GM12878 (cell line): ENCODE data around the gene ATCAY. TPM values are rescaled to one million over a fixed set of nuclear protein-coding genes. Genes with fewer than 3 reads are reported as not detected.

Experiments used
- BACH1 ChIP-seq: fragments of 450-650 bp; IDR thresholded peaks from 2 replicates; pipeline ENCODE4 v1.6.1; 2017; ENCODE audit warnings: mild to moderate bottlenecking, borderline replicate concordance
- BHLHE40 ChIP-seq, 2 experiments: fragments of 450-650 bp in 1 of 2; IDR thresholded peaks; 2 replicates each; pipeline ENCODE4 v1.6.1; 2011 to 2017; ENCODE audit warnings: low read depth in 2 of 2, borderline replicate concordance in 1 of 2, improper control_type of control experiment in 1 of 2, low read length in 1 of 2, mild to moderate bottlenecking in 1 of 2
- CEBPB ChIP-seq, 2 experiments: fragments of 150-350 bp in 1 of 2; IDR thresholded peaks; 2 replicates each; pipeline ENCODE4 v1.6.1; 2012 to 2014; ENCODE audit warnings: low read depth in 2 of 2, low read length in 2 of 2, borderline replicate concordance in 1 of 2, inconsistent platforms in 1 of 2
- DPF2 ChIP-seq: fragments of 450-650 bp; IDR thresholded peaks from 2 replicates; pipeline ENCODE4 v1.6.1; 2017; ENCODE audit warnings: mild to moderate bottlenecking
- FOXK2 ChIP-seq: fragments of 450-650 bp; IDR thresholded peaks from 2 replicates; pipeline ENCODE4 v1.6.1; 2017; ENCODE audit warnings: mild to moderate bottlenecking, moderate library complexity
- GABPA ChIP-seq: IDR thresholded peaks from 2 replicates; pipeline ENCODE4 v1.6.1; 2014; ENCODE audit warnings: antibody characterized with exemption, low read depth, mild to moderate bottlenecking, inconsistent platforms
- HDGF ChIP-seq: fragments of 450-650 bp; IDR thresholded peaks from 2 replicates; pipeline ENCODE4 v1.6.1; 2016; ENCODE audit warnings: antibody characterized with exemption
- IKZF1 ChIP-seq: fragments of 450-650 bp; conservative IDR thresholded peaks from 2 replicates; pipeline ENCODE4 v1.6.1; 2017; ENCODE audit warnings: antibody characterized with exemption, mild to moderate bottlenecking
- IRF4 ChIP-seq: IDR thresholded peaks from 2 replicates; pipeline ENCODE4 v1.6.1; 2011; ENCODE audit warnings: low read depth, low read length
- IRF5 ChIP-seq: fragments of 450-650 bp; IDR thresholded peaks from 2 replicates; pipeline ENCODE4 v1.6.1; 2017; ENCODE audit warnings: borderline replicate concordance
- NFYA ChIP-seq: IDR thresholded peaks from 2 replicates; pipeline ENCODE4 v1.6.1; 2011; ENCODE audit warnings: low read depth, mild to moderate bottlenecking, low read length, improper control_type of control experiment, borderline replicate concordance
- NR2F1 ChIP-seq: fragments of 450-650 bp; conservative IDR thresholded peaks from 2 replicates; pipeline ENCODE4 v1.6.1; 2017; ENCODE audit warnings: mild to moderate bottlenecking
- PAX5 ChIP-seq: IDR thresholded peaks from 2 replicates; pipeline ENCODE4 v1.6.1; 2011; ENCODE audit warnings: low read depth, low read length, borderline replicate concordance
- PKNOX1 ChIP-seq: fragments of 450-650 bp; IDR thresholded peaks from 2 replicates; pipeline ENCODE4 v1.6.1; 2016; ENCODE audit warnings: mild to moderate bottlenecking
- POLR2AphosphoS5 ChIP-seq: IDR thresholded peaks from 2 replicates; pipeline ENCODE4 v1.6.1; 2011; ENCODE audit warnings: mild to moderate bottlenecking, low read length, inconsistent platforms
- RB1 ChIP-seq: fragments of 450-650 bp; formaldehyde crosslinking; IDR thresholded peaks from 2 replicates; pipeline ENCODE4 v1.6.1; 2017; ENCODE audit warnings: mild to moderate bottlenecking, borderline replicate concordance
- SIN3A ChIP-seq: IDR thresholded peaks from 2 replicates; pipeline ENCODE4 v1.6.1; 2012; ENCODE audit warnings: low read depth, low read length, improper control_type of control experiment
- SUZ12 ChIP-seq: fragments of 200-600 bp; sonication (generic); IDR thresholded peaks from one replicate; pipeline ENCODE4 v1.6.1; 2018; ENCODE audit warnings: antibody characterized with exemption, mild to moderate bottlenecking; ENCODE audit not compliant: unreplicated experiment
- TCF12 ChIP-seq: IDR thresholded peaks from 2 replicates; pipeline ENCODE4 v1.6.1; 2011; ENCODE audit warnings: low read depth, mild to moderate bottlenecking, low read length
- TCF7 ChIP-seq: IDR thresholded peaks from 2 replicates; pipeline ENCODE4 v1.6.1; 2014; ENCODE audit warnings: antibody characterized with exemption, borderline replicate concordance
- YBX1 ChIP-seq: fragments of 450-650 bp; IDR thresholded peaks from 2 replicates; pipeline ENCODE4 v1.6.1; 2016; ENCODE audit warnings: antibody characterized with exemption
- ZNF384 ChIP-seq: IDR thresholded peaks from 2 replicates; pipeline ENCODE4 v1.6.1; 2012; ENCODE audit warnings: low read depth, mild to moderate bottlenecking, low read length, improper control_type of control experiment, borderline replicate concordance
- polyA plus RNA-seq, 11 experiments: library from polyadenylated mRNA; depleted of rRNA in 4 of 11; unstranded in 6 of 11; stranded (reverse) in 5 of 11; fragments of >200 nt; fragmentation: Nextera tagmentation in 4 of 11; fragmentation: Illumina TruSeq in 1 of 11; extraction: Ambion mirVana in 4 of 11; extraction: Trizol in 1 of 11; gene quantifications; 1 replicate in 1 of 11; 2 replicates in 10 of 11; pipeline versions ENCODE4 v1.2.1 to v1.2.3, GENCODE V29; 2011 to 2016; ENCODE audit warnings: inconsistent platforms in 2 of 11, missing spikeins in 2 of 11, low read depth in 1 of 11
- total RNA-seq, 4 experiments: library from RNA; depleted of rRNA in 3 of 4; stranded (reverse); fragments of >200 nt in 3 of 4; fragmentation: Illumina TruSeq in 1 of 4; extraction: Trizol in 1 of 4; gene quantifications; 2 replicates each; pipeline versions ENCODE4 v1.2.1 to v1.2.3, GENCODE V29; 2013 to 2021
- TF ChIP-seq, protein P1 (sequence below): IDR thresholded peaks from 2 replicates; pipeline ENCODE4 v1.6.1; 2011; ENCODE audit warnings: mild to moderate bottlenecking, low read depth, low read length, moderate library complexity; ENCODE audit not compliant: insufficient replicate concordance
- TF ChIP-seq, protein P2 (sequence below): fragments of 450-650 bp; formaldehyde crosslinking; IDR thresholded peaks from 2 replicates; pipeline ENCODE4 v1.4.0; 2020; ENCODE audit warnings: mild to moderate bottlenecking, moderate library complexity

The ATCAY gene
- total and polyA plus RNA-seq, 10 of the 15 experiments (the other 5 are each of a cell fraction or from before 2014, with no cell fraction given) = under 0.01 to 0.04 (median 0.02) TPM; not detected in 4

GRCh38 chr19:3970808-3971598 is 90.5 kb downstream of the ATCAY start, which contains the start of gene DAPK3 (continued):
- TF ChIP-seq BACH1 (peak; percentile 69; the same call in 1 of the 2 replicates), POLR2AphosphoS5 (peak; percentile 60; the same call in 1 of the 2 replicates), GABPA (peak; percentile 90), BHLHE40 (IDR thresholded peaks at IDR 0.05; ENCODE audit: borderline replicate concordance in 1 of 2, low read depth in 2 of 2, low read length in 1 of 2) (peak; percentile 91 to 97), IRF5 (no peak), SUZ12 (no peak), RB1 (0 out of 2 replicates have a peak, but pooled peaks have one; percentile 20), NR2F1 (no peak; the same call in 1 of the 2 replicates), IKZF1 (peak; percentile 56), IRF4 (0 out of 2 replicates have a peak, but pooled peaks have one; percentile 27), TCF12 (peak; percentile 47; the same call in 1 of the 2 replicates), DPF2 (peak; percentile 99), NFYA (peak; percentile 22; the same call in 1 of the 2 replicates), FOXK2 (no peak), PKNOX1 (peak; percentile 99), PAX5 (0 out of 2 replicates have a peak, but pooled peaks have one; percentile 55), ZNF384 (no peak), HDGF (0 out of 2 replicates have a peak, but pooled peaks have one; percentile 74), YBX1 (no peak), CEBPB (IDR thresholded peaks at IDR 0.05; ENCODE audit: borderline replicate concordance in 1 of 2, low read depth in 2 of 2, low read length in 2 of 2) (no peak), SIN3A (peak; percentile 88), TCF7 (no peak)
- TF ChIP-seq, protein P1, sequence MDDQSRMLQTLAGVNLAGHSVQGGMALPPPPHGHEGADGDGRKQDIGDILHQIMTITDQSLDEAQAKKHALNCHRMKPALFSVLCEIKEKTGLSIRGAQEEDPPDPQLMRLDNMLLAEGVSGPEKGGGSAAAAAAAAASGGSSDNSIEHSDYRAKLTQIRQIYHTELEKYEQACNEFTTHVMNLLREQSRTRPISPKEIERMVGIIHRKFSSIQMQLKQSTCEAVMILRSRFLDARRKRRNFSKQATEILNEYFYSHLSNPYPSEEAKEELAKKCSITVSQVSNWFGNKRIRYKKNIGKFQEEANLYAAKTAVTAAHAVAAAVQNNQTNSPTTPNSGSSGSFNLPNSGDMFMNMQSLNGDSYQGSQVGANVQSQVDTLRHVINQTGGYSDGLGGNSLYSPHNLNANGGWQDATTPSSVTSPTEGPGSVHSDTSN = peak; percentile 98
- TF ChIP-seq, protein P2, sequence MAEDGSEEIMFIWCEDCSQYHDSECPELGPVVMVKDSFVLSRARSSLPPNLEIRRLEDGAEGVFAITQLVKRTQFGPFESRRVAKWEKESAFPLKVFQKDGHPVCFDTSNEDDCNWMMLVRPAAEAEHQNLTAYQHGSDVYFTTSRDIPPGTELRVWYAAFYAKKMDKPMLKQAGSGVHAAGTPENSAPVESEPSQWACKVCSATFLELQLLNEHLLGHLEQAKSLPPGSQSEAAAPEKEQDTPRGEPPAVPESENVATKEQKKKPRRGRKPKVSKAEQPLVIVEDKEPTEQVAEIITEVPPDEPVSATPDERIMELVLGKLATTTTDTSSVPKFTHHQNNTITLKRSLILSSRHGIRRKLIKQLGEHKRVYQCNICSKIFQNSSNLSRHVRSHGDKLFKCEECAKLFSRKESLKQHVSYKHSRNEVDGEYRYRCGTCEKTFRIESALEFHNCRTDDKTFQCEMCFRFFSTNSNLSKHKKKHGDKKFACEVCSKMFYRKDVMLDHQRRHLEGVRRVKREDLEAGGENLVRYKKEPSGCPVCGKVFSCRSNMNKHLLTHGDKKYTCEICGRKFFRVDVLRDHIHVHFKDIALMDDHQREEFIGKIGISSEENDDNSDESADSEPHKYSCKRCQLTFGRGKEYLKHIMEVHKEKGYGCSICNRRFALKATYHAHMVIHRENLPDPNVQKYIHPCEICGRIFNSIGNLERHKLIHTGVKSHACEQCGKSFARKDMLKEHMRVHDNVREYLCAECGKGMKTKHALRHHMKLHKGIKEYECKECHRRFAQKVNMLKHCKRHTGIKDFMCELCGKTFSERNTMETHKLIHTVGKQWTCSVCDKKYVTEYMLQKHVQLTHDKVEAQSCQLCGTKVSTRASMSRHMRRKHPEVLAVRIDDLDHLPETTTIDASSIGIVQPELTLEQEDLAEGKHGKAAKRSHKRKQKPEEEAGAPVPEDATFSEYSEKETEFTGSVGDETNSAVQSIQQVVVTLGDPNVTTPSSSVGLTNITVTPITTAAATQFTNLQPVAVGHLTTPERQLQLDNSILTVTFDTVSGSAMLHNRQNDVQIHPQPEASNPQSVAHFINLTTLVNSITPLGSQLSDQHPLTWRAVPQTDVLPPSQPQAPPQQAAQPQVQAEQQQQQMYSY = no peak
